ENCODE measurements around the gene SIAE. TPM values are rescaled to one million over a fixed set of nuclear protein-coding genes. Genes with fewer than 3 reads are reported as not detected.

Gene SIAE
- total and polyA plus RNA-seq, 2 of the 8 experiments (the other 6 are each of a cell fraction or from before 2014, with no cell fraction given), result 2.3 to 3.7 TPM

- TF ChIP-seq, protein P1, sequence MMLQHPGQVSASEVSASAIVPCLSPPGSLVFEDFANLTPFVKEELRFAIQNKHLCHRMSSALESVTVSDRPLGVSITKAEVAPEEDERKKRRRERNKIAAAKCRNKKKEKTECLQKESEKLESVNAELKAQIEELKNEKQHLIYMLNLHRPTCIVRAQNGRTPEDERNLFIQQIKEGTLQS (IDR thresholded peaks at IDR 0.05; ENCODE audit: insufficient read depth, low read depth, low read length), result no peak
- no peak for TF ChIP-seq POU5F1 (IDR thresholded peaks at IDR 0.05; ENCODE audit: low read depth, low read length)
- no peak for TF ChIP-seq SRF (IDR thresholded peaks at IDR 0.05; ENCODE audit: low read depth, low read length)
- TF ChIP-seq HDAC6 (IDR thresholded peaks at IDR 0.05; ENCODE audit: low read depth, low read length), result no peak
- TF ChIP-seq, protein P2, sequence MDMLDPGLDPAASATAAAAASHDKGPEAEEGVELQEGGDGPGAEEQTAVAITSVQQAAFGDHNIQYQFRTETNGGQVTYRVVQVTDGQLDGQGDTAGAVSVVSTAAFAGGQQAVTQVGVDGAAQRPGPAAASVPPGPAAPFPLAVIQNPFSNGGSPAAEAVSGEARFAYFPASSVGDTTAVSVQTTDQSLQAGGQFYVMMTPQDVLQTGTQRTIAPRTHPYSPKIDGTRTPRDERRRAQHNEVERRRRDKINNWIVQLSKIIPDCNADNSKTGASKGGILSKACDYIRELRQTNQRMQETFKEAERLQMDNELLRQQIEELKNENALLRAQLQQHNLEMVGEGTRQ (IDR thresholded peaks at IDR 0.05; ENCODE audit: low read length), result no peak
- TF ChIP-seq TBP (IDR thresholded peaks at IDR 0.05; ENCODE audit: low read depth, low read length), result peak; percentile 86
- peak; percentile 88 for TF ChIP-seq CREB1 (IDR thresholded peaks at IDR 0.05)
- no peak for TF ChIP-seq ZNF274 (IDR thresholded peaks at IDR 0.05; ENCODE audit: borderline replicate concordance, extremely low read depth, low read length)
- TF ChIP-seq SP1 (IDR thresholded peaks at IDR 0.05; ENCODE audit: low read depth, low read length), result no peak
- TF ChIP-seq TAF7 (optimal IDR thresholded peaks at IDR 0.05; ENCODE audit: borderline replicate concordance, low read depth, low read length), result peak; percentile 80
- TF ChIP-seq KDM5A (IDR thresholded peaks at IDR 0.05; ENCODE audit: low read length), result no peak
- no peak for TF ChIP-seq CBX5 (IDR thresholded peaks at IDR 0.05; ENCODE audit: low read depth, low read length)
- TF ChIP-seq ATF2 (IDR thresholded peaks at IDR 0.05; ENCODE audit: low read length), result no peak
- no peak for TF ChIP-seq SAP30 (IDR thresholded peaks at IDR 0.05; ENCODE audit: insufficient read depth, insufficient replicate concordance, low read length)
- peak; percentile 62; the same call in 1 of the 2 replicates for TF ChIP-seq GTF2F1 (IDR thresholded peaks at IDR 0.05; ENCODE audit: borderline replicate concordance, low read depth, low read length)
- TF ChIP-seq, protein P3, sequence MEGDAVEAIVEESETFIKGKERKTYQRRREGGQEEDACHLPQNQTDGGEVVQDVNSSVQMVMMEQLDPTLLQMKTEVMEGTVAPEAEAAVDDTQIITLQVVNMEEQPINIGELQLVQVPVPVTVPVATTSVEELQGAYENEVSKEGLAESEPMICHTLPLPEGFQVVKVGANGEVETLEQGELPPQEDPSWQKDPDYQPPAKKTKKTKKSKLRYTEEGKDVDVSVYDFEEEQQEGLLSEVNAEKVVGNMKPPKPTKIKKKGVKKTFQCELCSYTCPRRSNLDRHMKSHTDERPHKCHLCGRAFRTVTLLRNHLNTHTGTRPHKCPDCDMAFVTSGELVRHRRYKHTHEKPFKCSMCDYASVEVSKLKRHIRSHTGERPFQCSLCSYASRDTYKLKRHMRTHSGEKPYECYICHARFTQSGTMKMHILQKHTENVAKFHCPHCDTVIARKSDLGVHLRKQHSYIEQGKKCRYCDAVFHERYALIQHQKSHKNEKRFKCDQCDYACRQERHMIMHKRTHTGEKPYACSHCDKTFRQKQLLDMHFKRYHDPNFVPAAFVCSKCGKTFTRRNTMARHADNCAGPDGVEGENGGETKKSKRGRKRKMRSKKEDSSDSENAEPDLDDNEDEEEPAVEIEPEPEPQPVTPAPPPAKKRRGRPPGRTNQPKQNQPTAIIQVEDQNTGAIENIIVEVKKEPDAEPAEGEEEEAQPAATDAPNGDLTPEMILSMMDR (IDR thresholded peaks at IDR 0.05; ENCODE audit: control extremely low read depth in 1 of 3, insufficient read depth in 1 of 3, low read depth in 1 of 3, low read length in 3 of 3), result no peak
- peak; percentile 87 for TF ChIP-seq GABPA (IDR thresholded peaks at IDR 0.05; ENCODE audit: borderline replicate concordance, insufficient read depth, low read length)
- no peak for TF ChIP-seq BRCA1 (IDR thresholded peaks at IDR 0.05; ENCODE audit: low read depth, low read length)
Measured at GRCh38 chr11:124622531-124623451, 50.7 kb downstream of the SIAE start, which contains the start of gene TBRG1 (continued).
